ENCODE measurements around the gene RXFP2.

RXFP2 gene

GRCh38 chr13:31848621-31849020, 109.3 kb downstream of the RXFP2 start:
- H3K4me3 ChIP-seq (ENCODE audit: low read depth, low read length), result no peak overlapping the region
- DNase-seq (ENCODE audit: low read depth), result no peak

DNA sequence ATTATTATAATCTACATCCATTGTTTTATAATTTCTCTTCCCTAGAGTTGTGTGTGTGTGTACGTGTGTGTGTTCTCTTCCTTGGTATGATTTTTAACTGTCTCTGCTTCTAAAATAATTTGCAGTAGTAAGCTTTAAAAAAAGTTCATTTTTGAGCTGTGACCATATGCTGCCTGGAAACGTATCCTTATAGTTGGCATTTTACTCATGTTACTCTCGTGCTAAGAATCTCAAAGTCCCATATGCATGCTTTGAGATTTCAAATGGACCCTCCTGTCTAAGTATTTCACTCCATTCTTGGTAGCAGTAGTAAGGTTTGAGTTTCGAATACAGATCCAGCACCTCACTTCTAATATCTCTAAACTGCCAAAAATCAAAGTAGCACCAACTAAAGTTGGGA, 109.9 kb downstream of the RXFP2 start:
- no peak overlapping the region for H3K4me3 ChIP-seq (ENCODE audit: low read depth, low read length)
- no peak for DNase-seq (ENCODE audit: low read depth)
- TF ChIP-seq, protein P1, sequence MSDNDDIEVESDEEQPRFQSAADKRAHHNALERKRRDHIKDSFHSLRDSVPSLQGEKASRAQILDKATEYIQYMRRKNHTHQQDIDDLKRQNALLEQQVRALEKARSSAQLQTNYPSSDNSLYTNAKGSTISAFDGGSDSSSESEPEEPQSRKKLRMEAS (IDR thresholded peaks at IDR 0.05; ENCODE audit: low read depth, low read length), result no peak

More at GRCh38 chr13:31848621-31849020, 109.3 kb downstream of the RXFP2 start:
- TF ChIP-seq POLR2A (IDR thresholded peaks at IDR 0.05; ENCODE audit: extremely low read depth, insufficient read length), result no peak
- TF ChIP-seq, protein P2, sequence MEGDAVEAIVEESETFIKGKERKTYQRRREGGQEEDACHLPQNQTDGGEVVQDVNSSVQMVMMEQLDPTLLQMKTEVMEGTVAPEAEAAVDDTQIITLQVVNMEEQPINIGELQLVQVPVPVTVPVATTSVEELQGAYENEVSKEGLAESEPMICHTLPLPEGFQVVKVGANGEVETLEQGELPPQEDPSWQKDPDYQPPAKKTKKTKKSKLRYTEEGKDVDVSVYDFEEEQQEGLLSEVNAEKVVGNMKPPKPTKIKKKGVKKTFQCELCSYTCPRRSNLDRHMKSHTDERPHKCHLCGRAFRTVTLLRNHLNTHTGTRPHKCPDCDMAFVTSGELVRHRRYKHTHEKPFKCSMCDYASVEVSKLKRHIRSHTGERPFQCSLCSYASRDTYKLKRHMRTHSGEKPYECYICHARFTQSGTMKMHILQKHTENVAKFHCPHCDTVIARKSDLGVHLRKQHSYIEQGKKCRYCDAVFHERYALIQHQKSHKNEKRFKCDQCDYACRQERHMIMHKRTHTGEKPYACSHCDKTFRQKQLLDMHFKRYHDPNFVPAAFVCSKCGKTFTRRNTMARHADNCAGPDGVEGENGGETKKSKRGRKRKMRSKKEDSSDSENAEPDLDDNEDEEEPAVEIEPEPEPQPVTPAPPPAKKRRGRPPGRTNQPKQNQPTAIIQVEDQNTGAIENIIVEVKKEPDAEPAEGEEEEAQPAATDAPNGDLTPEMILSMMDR (IDR thresholded peaks at IDR 0.05; ENCODE audit: low read depth, low read length), result no peak

DNA sequence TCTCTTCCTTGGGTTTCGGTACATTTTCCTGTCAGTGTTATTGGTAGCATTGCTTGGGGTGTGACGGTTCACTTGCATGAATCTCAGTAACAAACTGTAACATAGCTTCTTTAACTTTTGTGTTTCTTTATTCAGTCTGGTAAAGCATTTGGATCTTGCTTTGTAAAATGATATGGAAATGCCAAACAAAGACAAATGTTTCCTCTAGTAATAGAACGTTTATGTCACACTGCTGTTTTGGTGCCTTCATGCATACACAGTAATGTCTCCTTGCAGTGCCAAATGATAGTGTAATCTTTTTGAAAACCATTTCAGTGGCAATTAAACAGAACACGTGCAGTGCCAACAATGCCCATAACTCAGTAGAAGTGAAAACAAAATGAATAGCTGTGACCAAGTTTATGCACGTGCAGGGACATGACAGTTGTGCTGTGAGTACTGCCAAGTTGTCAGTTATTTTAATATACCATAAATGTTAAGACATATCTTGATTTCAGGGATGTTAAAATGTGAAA, 110.8 kb downstream of the RXFP2 start:
- TF ChIP-seq, protein P2 (IDR thresholded peaks at IDR 0.05; ENCODE audit: low read depth, low read length), result no peak
- TF ChIP-seq, protein P1 (IDR thresholded peaks at IDR 0.05; ENCODE audit: low read depth, low read length), result no peak
- TF ChIP-seq MYC (IDR thresholded peaks at IDR 0.05; ENCODE audit: low read depth, low read length) (no peak), POLR2A (IDR thresholded peaks at IDR 0.05; ENCODE audit: extremely low read depth, insufficient read length) (no peak)
- DNase-seq (ENCODE audit: low read depth), result no peak
- no peak overlapping the region for H3K4me3 ChIP-seq (ENCODE audit: low read depth, low read length)

GRCh38 chr13:31851216-31851615, 111.9 kb downstream of the RXFP2 start:
- no peak overlapping the region for H3K4me3 ChIP-seq (ENCODE audit: low read depth, low read length)
- no peak for DNase-seq (ENCODE audit: low read depth)
- no peak for TF ChIP-seq MYC (IDR thresholded peaks at IDR 0.05; ENCODE audit: low read depth, low read length)
- TF ChIP-seq, protein P2 (IDR thresholded peaks at IDR 0.05; ENCODE audit: low read depth, low read length), result no peak
- TF ChIP-seq POLR2A (IDR thresholded peaks at IDR 0.05; ENCODE audit: extremely low read depth, insufficient read length), result no peak
- TF ChIP-seq, protein P1 (IDR thresholded peaks at IDR 0.05; ENCODE audit: low read depth, low read length), result no peak
